ENCODE measurements around the gene PEX14.

GRCh38 chr1:10494418-10494753 is 19.6 kb downstream of the PEX14 start:
- TF ChIP-seq EZH2 (IDR thresholded peaks at IDR 0.05; ENCODE audit: low read length): no peak
- TF ChIP-seq CTCF (optimal IDR thresholded peaks at IDR 0.05 in 1 of 3, IDR thresholded peaks at IDR 0.05 in 1 of 3, conservative IDR thresholded peaks at IDR 0.05 in 1 of 3; ENCODE audit: extremely low read depth in 1 of 3, insufficient read depth in 2 of 3, low read length in 3 of 3): no peak

Measured in keratinocyte (primary cell).